SK-N-SH (cell line): Measurements from ENCODE around the gene USP22. TPM values are rescaled to one million over a fixed set of nuclear protein-coding genes. Genes with fewer than 3 reads are reported as not detected.

Source experiments
- CTCF ChIA-PET: fragments of 300-600, 350-600 bp; formaldehyde crosslinking; extraction: SDS; loops from one replicate; lab custom pipeline; 2021; lab: Yijun Ruan, JAX
- POLR2A ChIA-PET: fragments of 350-600 bp; sonication (Branson Sonifier 250); formaldehyde crosslinking; extraction: SDS; loops from one replicate; lab custom pipeline; 2020; ENCODE audit warnings: antibody characterized with exemption, inconsistent platforms; lab: Yijun Ruan, JAX
- DNase-seq: peaks from one replicate; pipeline ENCODE4 v3.0.0; 2012
- H2AFZ ChIP-seq: fragments of 200-600 bp; sonication (generic); 2 replicates; pipeline ENCODE4 v1.8.1; 2016; ENCODE audit warnings: antibody characterized with exemption, mild to moderate bottlenecking, low read depth
- H3F3A ChIP-seq: fragments of 200-600 bp; sonication (generic); replicated peaks from 2 replicates; pipeline ENCODE3; 2016; ENCODE audit warnings: antibody characterized with exemption, mild to moderate bottlenecking; ENCODE audit not compliant: insufficient read depth
- H3K27ac ChIP-seq, 2 experiments: fragments of 200-500 bp in 1 of 2; fragments of 200-600 bp in 1 of 2; sonication (Bioruptor generic) in 1 of 2; sonication (generic), shearing (Covaris generic) in 1 of 2; 2 replicates each; pipeline versions ENCODE4 v1.5.1 to v1.6.1; 2014 to 2016; ENCODE audit warnings: low read depth in 2 of 2, inconsistent platforms in 1 of 2, low read length in 1 of 2, mild to moderate bottlenecking in 1 of 2, mixed read lengths in 1 of 2
- H3K27me3 ChIP-seq: fragments of 200-600 bp; sonication (generic), shearing (Covaris generic); 2 replicates; pipeline ENCODE4 v1.6.1; 2016; ENCODE audit warnings: mixed run types; ENCODE audit not compliant: insufficient read depth
- H3K36me3 ChIP-seq, 2 experiments: fragments of 200-500 bp in 1 of 2; fragments of 200-600 bp in 1 of 2; sonication (Bioruptor generic) in 1 of 2; sonication (generic) in 1 of 2; replicated peaks in 1 of 2; 2 replicates each; pipeline versions ENCODE3 to v1.5.1; 2014 to 2016; ENCODE audit warnings: low read length in 1 of 2, mild to moderate bottlenecking in 1 of 2; ENCODE audit not compliant: insufficient read depth in 2 of 2, control insufficient read depth in 1 of 2
- H3K4me1 ChIP-seq, 2 experiments: fragments of 200-500 bp in 1 of 2; fragments of 200-600 bp in 1 of 2; sonication (Bioruptor generic) in 1 of 2; sonication (generic), shearing (Covaris generic) in 1 of 2; 2 replicates each; pipeline versions ENCODE4 v1.5.1 to v1.6.1; 2014 to 2016; ENCODE audit warnings: low read depth in 1 of 2, low read length in 1 of 2, mixed run types in 1 of 2; ENCODE audit not compliant: insufficient read depth in 2 of 2, control insufficient read depth in 1 of 2
- H3K4me2 ChIP-seq: fragments of 200-600 bp; sonication (generic), shearing (Covaris generic); 2 replicates; pipeline ENCODE4 v1.6.1; 2017; ENCODE audit warnings: mixed run types
- H3K4me3 ChIP-seq, 2 experiments: fragments of 200-500 bp in 1 of 2; fragments of 200-600 bp in 1 of 2; sonication (Bioruptor generic) in 1 of 2; sonication (generic), shearing (Covaris generic) in 1 of 2; 2 replicates each; pipeline versions ENCODE4 v1.5.1 to v1.8.1; 2014 to 2016; ENCODE audit warnings: low read depth in 2 of 2, inconsistent platforms in 1 of 2, low read length in 1 of 2, mild to moderate bottlenecking in 1 of 2, mixed read lengths in 1 of 2, moderate library complexity in 1 of 2
- H3K79me2 ChIP-seq: fragments of 200-600 bp; sonication (generic); 2 replicates; pipeline ENCODE4 v1.8.1; 2017; ENCODE audit warnings: mild to moderate bottlenecking; ENCODE audit not compliant: insufficient read depth
- H3K9ac ChIP-seq: fragments of 200-600 bp; sonication (generic); 2 replicates; pipeline ENCODE4 v1.6.1; 2017; ENCODE audit warnings: mixed run types
- H3K9me2 ChIP-seq: fragments of 200-600 bp; sonication (generic); 2 replicates; pipeline ENCODE4 v1.6.1; 2017; ENCODE audit warnings: mixed run types
- H3K9me3 ChIP-seq: fragments of 200-600 bp; sonication (generic); 2 replicates; pipeline ENCODE4 v1.6.1; 2017; ENCODE audit warnings: mixed run types, mild to moderate bottlenecking, moderate library complexity
- H4K20me1 ChIP-seq: fragments of 200-600 bp; sonication (generic); 2 replicates; pipeline ENCODE4 v1.6.1; 2017; ENCODE audit warnings: mild to moderate bottlenecking, mixed run types; ENCODE audit not compliant: insufficient read depth
- CHD2 ChIP-seq: fragments of 150-350 bp; IDR thresholded peaks from 2 replicates; pipeline ENCODE4 v1.6.1; 2018; ENCODE audit warnings: low read length; ENCODE audit not compliant: partially characterized antibody
- CTCF ChIP-seq: fragments of 200-600 bp; sonication (generic); IDR thresholded peaks from 2 replicates; pipeline ENCODE4 v1.6.1; 2017; ENCODE audit warnings: antibody characterized with exemption, mild to moderate bottlenecking, moderate library complexity
- EZH2phosphoT487 ChIP-seq: fragments of 200-600 bp; sonication (generic); IDR thresholded peaks from 2 replicates; pipeline ENCODE4 v1.6.1; 2017; ENCODE audit warnings: low read depth, mixed run types, mild to moderate bottlenecking, antibody characterized with exemption, moderate library complexity, borderline replicate concordance
- FOXJ3 ChIP-seq: sonication (generic); formaldehyde crosslinking; IDR thresholded peaks from 2 replicates; pipeline ENCODE4 v1.5.1; 2020; ENCODE audit warnings: mild to moderate bottlenecking, missing genetic modification reagents
- GABPA ChIP-seq: IDR thresholded peaks from 2 replicates; pipeline ENCODE4 v1.4.0; 2012; ENCODE audit warnings: low read depth, mild to moderate bottlenecking
- MXI1 ChIP-seq: IDR thresholded peaks from 2 replicates; pipeline ENCODE4 v1.6.1; 2012; ENCODE audit warnings: mild to moderate bottlenecking, low read depth, low read length, improper control_type of control experiment
- RFX5 ChIP-seq: IDR thresholded peaks from 2 replicates; pipeline ENCODE4 v1.6.1; 2012; ENCODE audit warnings: mild to moderate bottlenecking, improper control_type of control experiment, low read length
- TAF1 ChIP-seq: IDR thresholded peaks from 2 replicates; pipeline ENCODE4 v1.6.1; 2012; ENCODE audit warnings: low read depth, mild to moderate bottlenecking, low read length, moderate library complexity, borderline replicate concordance
- USF2 ChIP-seq: fragments of 150-350 bp; IDR thresholded peaks from 2 replicates; pipeline ENCODE4 v1.6.1; 2017; ENCODE audit warnings: antibody characterized with exemption, low read length, low read depth, borderline replicate concordance
- WGBS: methylation state at CpG from one replicate; pipeline ENCODE4 v1.1.6; 2017; ENCODE audit warnings: low lambda C conversion rate; 5-methylcytosine and 5-hydroxymethylcytosine counted together
- polyA plus RNA-seq, 3 experiments: library from polyadenylated mRNA; depleted of rRNA; stranded (reverse); fragments of >200 nt; gene quantifications; 2 replicates each; pipeline ENCODE4 v1.2.3, GENCODE V29; 2012
- TF ChIP-seq, protein P1 (sequence below): IDR thresholded peaks from 2 replicates; pipeline ENCODE4 v1.6.1; 2012; ENCODE audit warnings: mild to moderate bottlenecking, low read depth, low read length, moderate library complexity
- TF ChIP-seq, protein P2 (sequence below): IDR thresholded peaks from 2 replicates; pipeline ENCODE4 v1.4.0; 2012; ENCODE audit warnings: low read depth
- TF ChIP-seq, protein P3 (sequence below): IDR thresholded peaks from 2 replicates; pipeline ENCODE4 v1.4.0; 2012; ENCODE audit warnings: low read depth, borderline replicate concordance

Gene USP22
- polyA plus RNA-seq, 1 of the 3 experiments (the other 2 are of a cell fraction): 142 TPM

- POLR2A ChIA-PET: no interaction called here
- Histone ChIP-seq H3K9me2 (no peaks in the 10 kb centered on the region), H2AFZ (no peak overlapping the region), H3K4me3 (no peak overlapping the region), H3K9me3 (no peaks in the 10 kb centered on the region), H3K27me3 (no peaks in the 10 kb centered on the region), H3K27ac (no peak overlapping the region), H3K79me2 (peaks cover 100% of the 10 kb centered on the region), H4K20me1 (peaks cover 98% of the 10 kb centered on the region), H3K36me3 (peaks cover 88 to 90% of the 10 kb centered on the region in 2 experiments), H3K9ac (no peak overlapping the region), H3K4me2 (no peak overlapping the region), H3K4me1 (peaks cover 0 to 6% of the 10 kb centered on the region in 2 experiments; a peak in 1 of 4 replicates), H3F3A (peaks cover 29% of the 10 kb centered on the region)
- CTCF ChIA-PET: interaction anchor here (1.1 kb wide), 1 partner anchor 15 kb away, joined by 5 read pairs; no protein-coding TSS in a partner anchor
- no peak for DNase-seq
- WGBS: 92% methylated on average over 13 of the region's 13 CpGs
- TF ChIP-seq RFX5 (no peak), USF2 (no peak), MXI1 (no peak), GABPA (no peak)
- TF ChIP-seq, protein P1, sequence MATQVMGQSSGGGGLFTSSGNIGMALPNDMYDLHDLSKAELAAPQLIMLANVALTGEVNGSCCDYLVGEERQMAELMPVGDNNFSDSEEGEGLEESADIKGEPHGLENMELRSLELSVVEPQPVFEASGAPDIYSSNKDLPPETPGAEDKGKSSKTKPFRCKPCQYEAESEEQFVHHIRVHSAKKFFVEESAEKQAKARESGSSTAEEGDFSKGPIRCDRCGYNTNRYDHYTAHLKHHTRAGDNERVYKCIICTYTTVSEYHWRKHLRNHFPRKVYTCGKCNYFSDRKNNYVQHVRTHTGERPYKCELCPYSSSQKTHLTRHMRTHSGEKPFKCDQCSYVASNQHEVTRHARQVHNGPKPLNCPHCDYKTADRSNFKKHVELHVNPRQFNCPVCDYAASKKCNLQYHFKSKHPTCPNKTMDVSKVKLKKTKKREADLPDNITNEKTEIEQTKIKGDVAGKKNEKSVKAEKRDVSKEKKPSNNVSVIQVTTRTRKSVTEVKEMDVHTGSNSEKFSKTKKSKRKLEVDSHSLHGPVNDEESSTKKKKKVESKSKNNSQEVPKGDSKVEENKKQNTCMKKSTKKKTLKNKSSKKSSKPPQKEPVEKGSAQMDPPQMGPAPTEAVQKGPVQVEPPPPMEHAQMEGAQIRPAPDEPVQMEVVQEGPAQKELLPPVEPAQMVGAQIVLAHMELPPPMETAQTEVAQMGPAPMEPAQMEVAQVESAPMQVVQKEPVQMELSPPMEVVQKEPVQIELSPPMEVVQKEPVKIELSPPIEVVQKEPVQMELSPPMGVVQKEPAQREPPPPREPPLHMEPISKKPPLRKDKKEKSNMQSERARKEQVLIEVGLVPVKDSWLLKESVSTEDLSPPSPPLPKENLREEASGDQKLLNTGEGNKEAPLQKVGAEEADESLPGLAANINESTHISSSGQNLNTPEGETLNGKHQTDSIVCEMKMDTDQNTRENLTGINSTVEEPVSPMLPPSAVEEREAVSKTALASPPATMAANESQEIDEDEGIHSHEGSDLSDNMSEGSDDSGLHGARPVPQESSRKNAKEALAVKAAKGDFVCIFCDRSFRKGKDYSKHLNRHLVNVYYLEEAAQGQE: no peak
Observed at GRCh38 chr17:21008160-21008915, 34.5 kb downstream of the USP22 start.

- ChIA-PET CTCF (interaction anchor here (0.8 to 1.3 kb wide), 2 partner anchors 13 to 14 kb away, joined by 4 read pairs; no protein-coding TSS in a partner anchor), POLR2A (no interaction called here)
- TF ChIP-seq, protein P2, sequence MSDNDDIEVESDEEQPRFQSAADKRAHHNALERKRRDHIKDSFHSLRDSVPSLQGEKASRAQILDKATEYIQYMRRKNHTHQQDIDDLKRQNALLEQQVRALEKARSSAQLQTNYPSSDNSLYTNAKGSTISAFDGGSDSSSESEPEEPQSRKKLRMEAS: no peak
- no peak for TF ChIP-seq MXI1
- no peak for TF ChIP-seq CHD2
- TF ChIP-seq, protein P3, sequence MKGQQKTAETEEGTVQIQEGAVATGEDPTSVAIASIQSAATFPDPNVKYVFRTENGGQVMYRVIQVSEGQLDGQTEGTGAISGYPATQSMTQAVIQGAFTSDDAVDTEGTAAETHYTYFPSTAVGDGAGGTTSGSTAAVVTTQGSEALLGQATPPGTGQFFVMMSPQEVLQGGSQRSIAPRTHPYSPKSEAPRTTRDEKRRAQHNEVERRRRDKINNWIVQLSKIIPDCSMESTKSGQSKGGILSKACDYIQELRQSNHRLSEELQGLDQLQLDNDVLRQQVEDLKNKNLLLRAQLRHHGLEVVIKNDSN: no peak
- TF ChIP-seq CTCF: no peak
- TF ChIP-seq FOXJ3: no peak
- no peak for TF ChIP-seq TAF1
- no peak for TF ChIP-seq EZH2phosphoT487
- peaks cover 85 to 90% of the 10 kb centered on the region in 2 experiments for H3K36me3 ChIP-seq
- H3K4me3 ChIP-seq: no peak overlapping the region
- 98% methylated on average over 9 of the region's 9 CpGs for WGBS
- H3K4me1 ChIP-seq: peaks cover 0 to 6% of the 10 kb centered on the region in 2 experiments; a peak in 1 of 4 replicates
- H3F3A ChIP-seq: peaks cover 33% of the 10 kb centered on the region
- H3K9me2 ChIP-seq: no peaks in the 10 kb centered on the region
- H4K20me1 ChIP-seq: peaks cover 98% of the 10 kb centered on the region
- no peak overlapping the region; a peak in 1 of 4 replicates for H3K27ac ChIP-seq
- H3K9me3 ChIP-seq: no peaks in the 10 kb centered on the region
- H3K4me2 ChIP-seq: no peak overlapping the region
- DNase-seq: no peak
- H3K79me2 ChIP-seq: peaks cover 99% of the 10 kb centered on the region
- no peak overlapping the region for H2AFZ ChIP-seq
- no peaks in the 10 kb centered on the region for H3K27me3 ChIP-seq
- H3K9ac ChIP-seq: no peak overlapping the region
Observed at GRCh38 chr17:21007646-21008045, 35.2 kb downstream of the USP22 start.
